HepG2 (cell line): ENCODE measurements around the gene PAX7. TPM values are rescaled to one million over a fixed set of nuclear protein-coding genes. Genes with fewer than 3 reads are reported as not detected.

ENCODE experiments used
- ATAC-seq: fragments of 200-7000 bp; cut with Tn5 transposase; 3 replicates; pipeline ENCODE4 v1.9.1; 2020; ENCODE audit warnings: mild to moderate bottlenecking, moderate library complexity
- Bru-seq: library from RNA; stranded (reverse); fragments of 400-500 nt; gene quantifications from one replicate; lab custom pipeline; 2021; lab: Mats Ljungman, UMichigan
- BruChase-seq, 2 experiments: library from RNA; stranded (reverse); fragments of 400-500 nt; gene quantifications; one replicate each; lab custom pipeline; 2021; lab: Mats Ljungman, UMichigan
- BruUV-seq: library from RNA; stranded (reverse); fragments of 400-500 nt; replicated peaks from 2 replicates; lab custom pipeline; 2021; lab: Mats Ljungman, UMichigan
- CTCF ChIA-PET: fragments of 300-600 bp; formaldehyde crosslinking; extraction: SDS; loops from one replicate; lab custom pipeline; 2021; ENCODE audit warnings: low total read pairs, inconsistent platforms, low intra/inter-chr PET ratio; lab: Yijun Ruan, JAX
- POLR2A ChIA-PET: fragments of 350-600 bp; sonication (Branson Sonifier 250); formaldehyde crosslinking; loops from one replicate; lab custom pipeline; 2020; ENCODE audit warnings: antibody characterized with exemption, inconsistent platforms; lab: Yijun Ruan, JAX
- DNase-seq: peaks from one replicate; pipeline ENCODE4 v3.0.0-alpha.2; 2015; ENCODE audit warnings: low spot score
- FAIRE-seq: peaks from 3 replicates; lab custom pipeline; 2011; peaks lifted over from hg19 to GRCh38; lab: Jason Lieb, UNC
- H2AFZ ChIP-seq: one replicate; pipeline ENCODE4 v1.6.1; 2011; ENCODE audit warnings: low read length, inconsistent platforms
- H3K27ac ChIP-seq: fragments of 300-600 bp; 3 replicates; pipeline ENCODE4 v1.8.0; 2011; ENCODE audit warnings: mixed run types, mild to moderate bottlenecking, mixed read lengths, low read length, inconsistent platforms; ENCODE audit not compliant: insufficient read depth; ENCODE audit errors: extremely low read length
- H3K27me3 ChIP-seq, 2 experiments: fragments of 200-600 bp in 1 of 2; 2 replicates in 1 of 2; 3 replicates in 1 of 2; pipeline versions ENCODE4 v1.6.0 to v1.8.0; 2011; ENCODE audit warnings: low read length in 2 of 2, mild to moderate bottlenecking in 2 of 2, moderate library complexity in 2 of 2, inconsistent platforms in 1 of 2; ENCODE audit not compliant: insufficient read depth in 2 of 2, control insufficient read depth in 1 of 2
- H3K36me3 ChIP-seq, 2 experiments: fragments of 200-600 bp in 1 of 2; replicated peaks in 1 of 2; 2 replicates in 1 of 2; 3 replicates in 1 of 2; pipeline versions ENCODE4 v1.5.1 to v1.8.0; 2011; ENCODE audit warnings: low read length in 2 of 2, inconsistent platforms in 1 of 2; ENCODE audit not compliant: insufficient read depth in 2 of 2, control insufficient read depth in 1 of 2
- H3K4me1 ChIP-seq: 2 replicates; pipeline ENCODE4 v1.5.1; 2012; ENCODE audit warnings: low read length, inconsistent platforms; ENCODE audit not compliant: insufficient read depth
- H3K4me2 ChIP-seq: 2 replicates; pipeline ENCODE4 v1.6.0; 2011; ENCODE audit warnings: low read depth, low read length, inconsistent platforms
- H3K4me3 ChIP-seq, 3 experiments: fragments of 200-600 bp in 1 of 3; sonication (generic), shearing (Covaris generic) in 1 of 3; replicated peaks in 1 of 3; 2 replicates each; pipeline ENCODE4 v1.5.1; 2011 to 2016; ENCODE audit warnings: low read length in 3 of 3, inconsistent platforms in 2 of 3, low read depth in 2 of 3, mild to moderate bottlenecking in 2 of 3, control low read depth in 1 of 3, mixed read lengths in 1 of 3; ENCODE audit not compliant: insufficient read depth in 1 of 3
- H3K79me2 ChIP-seq: one replicate; pipeline ENCODE4 v1.6.1; 2011; ENCODE audit warnings: low read length, inconsistent platforms; ENCODE audit not compliant: insufficient read depth
- H3K9ac ChIP-seq: 2 replicates; pipeline ENCODE4 v1.6.0; 2011; ENCODE audit warnings: mild to moderate bottlenecking, low read depth, low read length, inconsistent platforms; ENCODE audit not compliant: insufficient read depth
- H3K9me3 ChIP-seq: 2 replicates; pipeline ENCODE4 v1.5.1; 2012; ENCODE audit warnings: mild to moderate bottlenecking, low read length
- H4K20me1 ChIP-seq: 2 replicates; pipeline ENCODE4 v1.6.0; 2011; ENCODE audit warnings: inconsistent platforms, mild to moderate bottlenecking, low read length, moderate library complexity; ENCODE audit not compliant: insufficient read depth
- DNMT3B ChIP-seq: conservative IDR thresholded peaks from 2 replicates; pipeline ENCODE4 v1.6.1; 2016; ENCODE audit warnings: missing biosample characterization, control low read depth
- EZH2 ChIP-seq: conservative IDR thresholded peaks from 2 replicates; pipeline ENCODE4 v1.6.1; 2012; ENCODE audit warnings: mild to moderate bottlenecking, low read depth, low read length, moderate library complexity
- GTF3A ChIP-seq: sonication (generic); formaldehyde crosslinking; conservative IDR thresholded peaks from 2 replicates; pipeline ENCODE4 v1.4.0; 2020; ENCODE audit warnings: mild to moderate bottlenecking, missing genetic modification reagents
- ZNF256 ChIP-seq: sonication (generic); formaldehyde crosslinking; conservative IDR thresholded peaks from 2 replicates; pipeline ENCODE4 v1.4.0; 2020; ENCODE audit warnings: missing genetic modification reagents
- ZNF496 ChIP-seq: sonication (generic); formaldehyde crosslinking; IDR thresholded peaks from 2 replicates; pipeline ENCODE4 v1.8.1; 2023; ENCODE audit warnings: mild to moderate bottlenecking, moderate library complexity, missing genetic modification reagents; ENCODE audit not compliant: insufficient replicate concordance
- ZNF549 ChIP-seq: sonication (generic); formaldehyde crosslinking; IDR thresholded peaks from 2 replicates; pipeline ENCODE4 v1.5.0; 2020; ENCODE audit warnings: missing genetic modification reagents
- ZNF660 ChIP-seq: sonication (generic); formaldehyde crosslinking; IDR thresholded peaks from 2 replicates; pipeline ENCODE4 v1.5.1; 2020; ENCODE audit warnings: mild to moderate bottlenecking, low read depth, missing genetic modification reagents, borderline replicate concordance
- WGBS: methylation state at CpG from one replicate; pipeline ENCODE4 v1.1.6; 2017; ENCODE audit warnings: low lambda C conversion rate; 5-methylcytosine and 5-hydroxymethylcytosine counted together
- in situ Hi-C: cut with HindIII; loops from 2 replicates; pipeline ENCODE4 v1.10.0; 2017; ENCODE audit warnings: low pct_unique_long_range_greater_than_20kb; ENCODE audit not compliant: extremely low pct_ligation_motif_present
- intact Hi-C: fragments of 100-400 bp; cut with micrococcal nuclease; formaldehyde crosslinking; loops from one replicate; pipeline ENCODE4 v1.10.0; 2022; ENCODE audit not compliant: unreplicated experiment
- long read RNA-seq, 2 experiments: library from RNA in 1 of 2; library from polyadenylated mRNA in 1 of 2; stranded (forward) in 1 of 2; unstranded in 1 of 2; transcript quantifications; one replicate each; pipeline ENCODE4 v2.0.0, GENCODE V29; 2019 to 2022
- polyA minus RNA-seq, 3 experiments: library from RNA; depleted of rRNA, polyadenylated mRNA; stranded (reverse); fragments of >200 nt; gene quantifications; 2 replicates each; pipeline ENCODE4 v1.2.3, GENCODE V29; 2011; ENCODE audit warnings: low replicate concordance in 1 of 3
- polyA plus RNA-seq, 8 experiments: library from polyadenylated mRNA; depleted of rRNA in 3 of 8; stranded (reverse) in 7 of 8; unstranded in 1 of 8; fragments of >200 nt; fragmentation: Illumina TruSeq in 4 of 8; extraction: Trizol in 4 of 8; gene quantifications; 2 replicates each; pipeline versions ENCODE4 v1.2.1 to v1.2.3, GENCODE V29; 2011 to 2016; ENCODE audit warnings: low read depth in 4 of 8, missing spikeins in 1 of 8, mixed read lengths in 1 of 8; ENCODE audit not compliant: insufficient read depth in 1 of 8
- total RNA-seq, 5 experiments: library from RNA; depleted of rRNA; stranded (reverse); fragments of >200 nt; fragmentation: Illumina TruSeq; extraction: Trizol; gene quantifications; 2 replicates each; pipeline ENCODE4 v1.2.3, GENCODE V29; 2016; ENCODE audit warnings: low read depth in 1 of 5
- TF ChIP-seq, protein P1 (sequence below): sonication (generic); formaldehyde crosslinking; IDR thresholded peaks from 2 replicates; pipeline ENCODE4 v1.4.0; 2020; ENCODE audit warnings: missing genetic modification reagents, low read depth, mild to moderate bottlenecking, borderline replicate concordance

Gene PAX7
- not detected in 2 replicates for total RNA-seq (2016; rRNA removed; fragmentation: Illumina TruSeq; extraction: Trizol)
- total RNA-seq (2016; cell fraction: cytosol; rRNA removed; fragmentation: Illumina TruSeq; extraction: Trizol; ENCODE audit: low read depth): not detected in 2 replicates
- not detected in 2 replicates for total RNA-seq (2016; cell fraction: insoluble cytoplasmic fraction; rRNA removed; fragmentation: Illumina TruSeq; extraction: Trizol)
- total RNA-seq (2016; cell fraction: membrane; rRNA removed; fragmentation: Illumina TruSeq; extraction: Trizol): not detected in 2 replicates
- not detected in 2 replicates for total RNA-seq (2016; cell fraction: nucleus; rRNA removed; fragmentation: Illumina TruSeq; extraction: Trizol)
- polyA plus RNA-seq (2011; rRNA removed): not detected in 2 replicates
- not detected in 2 replicates for polyA plus RNA-seq (2011; cell fraction: cytosol; rRNA removed)
- polyA plus RNA-seq (2011; cell fraction: nucleus; rRNA removed): not detected in 2 replicates
- polyA plus RNA-seq (2012): not detected in 2 replicates
- polyA plus RNA-seq (2016; cell fraction: cytosol; fragmentation: Illumina TruSeq; extraction: Trizol; ENCODE audit: low read depth): not detected in 2 replicates
- not detected in 2 replicates for polyA plus RNA-seq (2016; cell fraction: insoluble cytoplasmic fraction; fragmentation: Illumina TruSeq; extraction: Trizol; ENCODE audit: low read depth)
- not detected in 2 replicates for polyA plus RNA-seq (2016; cell fraction: membrane; fragmentation: Illumina TruSeq; extraction: Trizol; ENCODE audit: low read depth)
- polyA plus RNA-seq (2016; cell fraction: nucleus; fragmentation: Illumina TruSeq; extraction: Trizol; ENCODE audit: insufficient read depth, low read depth): not detected in 2 replicates
- polyA minus RNA-seq (2011; rRNA and poly(A)+ RNA removed; ENCODE audit: low replicate concordance): not detected in 2 replicates
- not detected in 2 replicates for polyA minus RNA-seq (2011; cell fraction: cytosol; rRNA and poly(A)+ RNA removed)
- polyA minus RNA-seq (2011; cell fraction: nucleus; rRNA and poly(A)+ RNA removed): not detected in 2 replicates
- Bru-seq, nascent RNA: not detected
- BruChase-seq, experiment 1, labeled RNA remaining after a 6-hour chase: percentile 1 among the genes with signal in this experiment
- not detected for BruChase-seq, experiment 2, labeled RNA remaining after a 2-hour chase
- long read RNA-seq, experiment 1: 0 reads
- long read RNA-seq, experiment 2: 0 reads

DNA sequence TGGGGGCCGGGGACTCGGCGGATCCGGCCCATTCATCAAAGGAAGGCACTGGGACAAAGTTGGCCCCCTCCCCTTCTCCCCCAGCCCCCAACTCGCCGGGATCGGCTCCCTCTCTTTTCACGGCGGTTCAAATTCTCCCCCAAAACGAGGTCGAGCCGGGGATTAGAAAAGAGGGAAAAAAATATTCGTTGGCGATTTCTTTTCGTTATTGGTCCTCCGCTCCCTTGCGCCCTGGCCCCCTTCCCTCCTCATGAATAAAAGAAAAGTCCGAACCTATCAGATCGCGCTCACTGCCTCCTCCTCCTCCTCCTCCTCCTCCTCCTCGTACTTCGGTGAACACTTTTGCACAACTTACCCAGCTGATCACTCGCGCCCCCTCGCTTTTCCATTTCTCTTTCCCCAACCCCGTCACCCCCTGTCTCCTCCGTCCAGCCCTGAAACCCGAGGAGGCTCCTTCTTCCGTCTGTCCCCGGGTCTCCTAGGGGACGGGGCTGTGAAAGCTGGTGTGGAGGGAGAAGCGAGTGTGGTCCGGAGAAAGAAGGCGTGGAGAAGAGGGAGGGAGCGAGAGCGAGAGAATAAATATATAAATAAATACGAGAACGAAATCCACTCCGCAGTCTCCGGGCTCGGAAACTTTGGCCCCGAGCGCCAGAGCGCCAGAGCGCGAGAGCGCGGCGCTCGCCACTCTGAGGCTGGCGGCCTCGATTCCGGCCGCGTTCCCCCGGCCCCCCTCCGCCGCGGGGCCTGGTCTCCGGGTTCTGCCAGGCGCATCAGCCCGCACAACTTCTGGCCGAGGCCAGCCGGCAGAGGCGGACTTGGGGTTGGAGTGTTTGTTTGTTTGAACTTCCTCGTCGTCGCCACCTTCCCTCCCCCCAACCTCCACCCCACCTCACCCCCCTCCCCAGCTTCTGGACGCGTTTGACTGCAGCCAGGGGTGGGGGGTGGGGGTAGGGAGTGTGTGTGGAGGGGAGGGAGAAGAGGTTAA lies at the start of gene PAX7:
PAX7 (plus strand) TSS at position 336 of the 985 bp plus-strand sequence. CDS start 758 bp downstream, outside the sequence.
- no peaks in the 10 kb centered on the region for H3K36me3 ChIP-seq
- no TSS peak for BruUV-seq
- no peaks in the 10 kb centered on the region for H3K79me2 ChIP-seq
- H3K9me3 ChIP-seq: no peaks in the 10 kb centered on the region
- DNase-seq: no peak
- TF ChIP-seq ZNF256 (no peak), ZNF549 (no peak), GTF3A (CRISPR knock-in tag) (no peak), ZNF496 (CRISPR knock-in tag) (no peak), ZNF660 (CRISPR knock-in tag) (no peak), EZH2 (peak; percentile 77; the same call in 1 of the 2 replicates), DNMT3B (no peak)
- TF ChIP-seq, protein P1, sequence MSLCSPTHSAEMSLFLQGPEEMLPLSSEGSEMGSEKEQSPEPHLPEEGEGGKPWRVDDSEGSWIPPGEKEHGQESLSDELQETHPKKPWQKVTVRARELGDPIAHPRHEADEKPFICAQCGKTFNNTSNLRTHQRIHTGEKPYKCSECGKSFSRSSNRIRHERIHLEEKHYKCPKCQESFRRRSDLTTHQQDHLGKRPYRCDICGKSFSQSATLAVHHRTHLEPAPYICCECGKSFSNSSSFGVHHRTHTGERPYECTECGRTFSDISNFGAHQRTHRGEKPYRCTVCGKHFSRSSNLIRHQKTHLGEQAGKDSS (CRISPR knock-in tag): no peak
- TF ChIP-seq, all 625 proteins: peak for 1
- intact Hi-C loops: no loop called here
- ATAC-seq: no peak
- no peak for FAIRE-seq
- peaks cover 12 to 89% of the 10 kb centered on the region in 2 experiments for H3K27me3 ChIP-seq
- no peak within 1 kb of the TSS for H3K9ac ChIP-seq
- no peaks in the 10 kb centered on the region for H4K20me1 ChIP-seq
- no peak within 1 kb of the TSS for H3K4me3 ChIP-seq
- WGBS: 34% methylated on average over 55 of the region's 70 CpGs
- no peak within 1 kb of the TSS for H2AFZ ChIP-seq
- in situ Hi-C loops: no loop called here
- no peak within 1 kb of the TSS for H3K27ac ChIP-seq
- no peaks in the 10 kb centered on the region for H3K4me1 ChIP-seq
- ChIA-PET POLR2A (no interaction called here), CTCF (no interaction called here)
- H3K4me2 ChIP-seq: no peak within 1 kb of the TSS
